Loucy (cell line): Measurements from ENCODE around the gene UBALD1.

ENCODE experiments used
- EZH2phosphoT487 ChIP-seq: fragments of 200-600 bp; IDR thresholded peaks from 2 replicates; pipeline ENCODE4 v1.6.1; 2018; ENCODE audit warnings: antibody characterized with exemption, mild to moderate bottlenecking, moderate library complexity, borderline replicate concordance
- TF ChIP-seq, protein P1 (sequence below): fragments of 200-600 bp; sonication (generic); conservative IDR thresholded peaks from 2 replicates; pipeline ENCODE4 v1.5.1; 2014; ENCODE audit warnings: mild to moderate bottlenecking, antibody characterized with exemption, low read length

GRCh38 chr16:4624015-4624826 lies 9.5 kb upstream of the UBALD1 start, which contains the start of gene MGRN1:
- TF ChIP-seq, protein P1, sequence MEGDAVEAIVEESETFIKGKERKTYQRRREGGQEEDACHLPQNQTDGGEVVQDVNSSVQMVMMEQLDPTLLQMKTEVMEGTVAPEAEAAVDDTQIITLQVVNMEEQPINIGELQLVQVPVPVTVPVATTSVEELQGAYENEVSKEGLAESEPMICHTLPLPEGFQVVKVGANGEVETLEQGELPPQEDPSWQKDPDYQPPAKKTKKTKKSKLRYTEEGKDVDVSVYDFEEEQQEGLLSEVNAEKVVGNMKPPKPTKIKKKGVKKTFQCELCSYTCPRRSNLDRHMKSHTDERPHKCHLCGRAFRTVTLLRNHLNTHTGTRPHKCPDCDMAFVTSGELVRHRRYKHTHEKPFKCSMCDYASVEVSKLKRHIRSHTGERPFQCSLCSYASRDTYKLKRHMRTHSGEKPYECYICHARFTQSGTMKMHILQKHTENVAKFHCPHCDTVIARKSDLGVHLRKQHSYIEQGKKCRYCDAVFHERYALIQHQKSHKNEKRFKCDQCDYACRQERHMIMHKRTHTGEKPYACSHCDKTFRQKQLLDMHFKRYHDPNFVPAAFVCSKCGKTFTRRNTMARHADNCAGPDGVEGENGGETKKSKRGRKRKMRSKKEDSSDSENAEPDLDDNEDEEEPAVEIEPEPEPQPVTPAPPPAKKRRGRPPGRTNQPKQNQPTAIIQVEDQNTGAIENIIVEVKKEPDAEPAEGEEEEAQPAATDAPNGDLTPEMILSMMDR: peak; percentile 74
- no peak for TF ChIP-seq EZH2phosphoT487
